Measurements from ENCODE around the gene KRT72. TPM values are rescaled to one million over a fixed set of nuclear protein-coding genes. Genes with fewer than 3 reads are reported as not detected.
"Not testable (repeated sequence)": the region's sequence is repeated elsewhere in the genome, so short reads cannot be mapped to it uniquely, and the experiment has no call there.

Gene KRT72
- total and polyA plus RNA-seq, 5 donors from 2014 or later, result 0.13 to 1.3 TPM; not detected in 3

DNA sequence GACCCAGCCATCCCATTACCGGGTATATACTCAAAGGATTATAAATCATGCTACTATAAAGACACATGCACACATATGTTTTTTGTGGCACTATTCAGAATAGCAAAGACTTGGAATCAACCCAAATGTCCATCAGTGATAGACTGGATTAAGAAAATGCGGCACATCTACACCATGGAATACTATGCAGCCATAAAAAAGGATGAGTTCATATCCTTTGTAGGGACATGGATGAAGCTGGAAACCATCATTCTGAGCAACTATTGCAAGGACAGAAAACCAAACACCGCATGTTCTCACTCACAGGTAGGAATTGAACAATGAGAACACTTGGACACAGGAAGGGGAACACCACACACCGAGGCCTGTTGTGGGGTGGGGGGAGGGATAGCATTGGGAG is 7.0 kb downstream of the KRT72 start:
- not testable (repeated sequence) for H3K4me3 Mint-ChIP-seq; H3K27ac ChIP-seq (ENCODE audit: insufficient read depth, low read length, poor library complexity, severe bottlenecking); H3K36me3 ChIP-seq (ENCODE audit: control insufficient read depth, insufficient read depth, low read length); ATAC-seq (ENCODE audit: low read depth in 2 of 2); H3K4me3 ChIP-seq (ENCODE audit: low read depth, low read length); H3K9me3 Mint-ChIP-seq; H3K4me1 ChIP-seq (ENCODE audit: control insufficient read depth, insufficient read depth, low read length, poor library complexity, severe bottlenecking); H3K27me3 ChIP-seq (ENCODE audit: control insufficient read depth, insufficient read depth, low read length); H3K9me3 ChIP-seq (ENCODE audit: control insufficient read depth in 2 of 2, low read length in 2 of 2); H3K27ac Mint-ChIP-seq; H3K36me3 Mint-ChIP-seq; DNase-seq; H3K4me1 Mint-ChIP-seq
- peaks cover 19% of the 10 kb centered on the region for H3K27me3 Mint-ChIP-seq

DNA sequence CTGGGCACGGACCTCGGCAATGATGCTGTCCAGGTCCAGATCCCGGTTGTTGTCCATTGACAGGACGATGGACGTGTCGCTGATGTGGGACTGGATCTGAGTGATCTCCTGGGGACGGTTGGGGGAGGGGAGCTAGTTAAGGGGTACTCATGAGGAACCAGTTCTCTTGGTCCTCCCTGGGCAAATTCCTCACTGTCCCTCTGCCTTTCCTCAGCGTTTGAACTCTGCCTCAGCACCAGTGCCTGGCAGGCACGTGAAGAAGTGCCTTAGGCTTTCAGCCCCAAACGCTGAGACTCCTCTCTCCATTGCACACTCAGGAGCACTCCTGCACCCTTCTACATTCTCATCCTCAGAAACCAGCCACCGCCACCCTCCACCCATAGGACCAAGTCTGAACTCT is 9.7 kb downstream of the KRT72 start:
- Histone ChIP-seq H3K27me3 (ENCODE audit: control insufficient read depth, insufficient read depth, low read length) (peaks cover 3% of the 10 kb centered on the region), H3K36me3 (ENCODE audit: control insufficient read depth, insufficient read depth, low read length) (no peaks in the 10 kb centered on the region), H3K9me3 (ENCODE audit: control insufficient read depth in 2 of 2, low read length in 2 of 2) (no peaks in the 10 kb centered on the region), H3K4me1 (ENCODE audit: control insufficient read depth, insufficient read depth, low read length, poor library complexity, severe bottlenecking) (no peaks in the 10 kb centered on the region), H3K27ac (ENCODE audit: insufficient read depth, low read length, poor library complexity, severe bottlenecking) (no peak overlapping the region), H3K4me3 (ENCODE audit: low read depth, low read length) (no peak overlapping the region)
- Mint-ChIP-seq H3K4me3 (no peak overlapping the region), H3K27me3 (peaks cover 13% of the 10 kb centered on the region), H3K9me3 (no peaks in the 10 kb centered on the region), H3K36me3 (no peaks in the 10 kb centered on the region), H3K4me1 (peaks cover 0 to 2% (median under 1%) of the 10 kb centered on the region in 4 donors), H3K27ac (no peak overlapping the region)
- DNase-seq (no peak), ATAC-seq (ENCODE audit: low read depth in 2 of 2) (no peak)

DNA sequence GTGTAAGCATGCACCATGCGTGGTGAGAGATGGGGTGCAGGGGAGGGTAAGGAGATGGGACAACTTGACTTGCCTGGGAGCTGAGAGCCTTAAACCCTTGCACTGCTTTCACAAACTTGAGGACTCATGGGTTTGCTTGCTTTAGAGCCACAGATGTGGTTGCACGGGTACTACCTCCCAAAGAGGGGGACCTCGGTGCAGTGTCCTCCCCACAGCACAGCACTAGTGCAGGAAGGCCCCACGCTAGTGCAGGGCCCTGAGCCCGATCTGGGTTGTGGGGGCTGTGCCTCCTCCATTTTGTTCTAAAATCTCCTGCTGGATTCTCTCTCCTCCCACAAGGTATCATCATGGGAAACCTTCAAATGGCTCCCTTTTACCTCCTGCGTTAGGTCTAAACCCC is 11.2 kb downstream of the KRT72 start:
- peaks cover 0 to 15% (median 2%) of the 10 kb centered on the region in 4 donors for H3K4me1 Mint-ChIP-seq
- ATAC-seq (ENCODE audit: low read depth in 2 of 2) (no peak), DNase-seq (no peak)
- no peaks in the 10 kb centered on the region for H3K9me3 Mint-ChIP-seq
- H3K9me3 ChIP-seq (ENCODE audit: control insufficient read depth in 2 of 2, low read length in 2 of 2), result no peaks in the 10 kb centered on the region
- no peaks in the 10 kb centered on the region for H3K36me3 ChIP-seq (ENCODE audit: control insufficient read depth, insufficient read depth, low read length)
- H3K27ac ChIP-seq (ENCODE audit: insufficient read depth, low read length, poor library complexity, severe bottlenecking), result no peak overlapping the region
- peaks cover 3% of the 10 kb centered on the region for H3K27me3 ChIP-seq (ENCODE audit: control insufficient read depth, insufficient read depth, low read length)
- no peaks in the 10 kb centered on the region for H3K36me3 Mint-ChIP-seq
- H3K4me3 Mint-ChIP-seq, result no peak overlapping the region
- H3K27me3 Mint-ChIP-seq, result peaks cover 13% of the 10 kb centered on the region
- peak overlapping the region in 2 of 3 donors; percentile 5 to 49 for H3K27ac Mint-ChIP-seq
- no peaks in the 10 kb centered on the region for H3K4me1 ChIP-seq (ENCODE audit: control insufficient read depth, insufficient read depth, low read length, poor library complexity, severe bottlenecking)
- no peak overlapping the region for H3K4me3 ChIP-seq (ENCODE audit: low read depth, low read length)

DNA sequence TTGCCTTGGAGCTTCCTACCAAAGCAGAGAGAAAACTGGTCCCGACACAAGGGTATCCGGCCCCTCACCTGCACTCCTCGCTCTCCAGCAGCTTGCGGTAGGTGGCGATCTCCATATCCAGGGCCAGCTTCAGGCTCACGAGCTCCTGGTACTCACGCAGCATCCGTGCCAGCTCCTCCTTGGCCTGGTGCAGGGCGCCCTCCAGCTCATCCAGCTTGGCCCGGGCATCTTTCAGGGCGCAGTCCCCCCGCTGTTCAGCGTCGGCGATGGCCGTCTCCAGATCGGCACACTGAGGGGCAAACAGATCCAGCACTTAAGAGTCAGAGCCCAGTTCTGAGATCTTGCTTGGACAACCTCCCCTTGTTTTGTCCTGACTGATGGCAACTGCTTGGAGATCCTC is 13.7 kb downstream of the KRT72 start:
- Mint-ChIP-seq H3K4me3 (no peak overlapping the region), H3K9me3 (no peaks in the 10 kb centered on the region), H3K27ac (peak overlapping the region in 2 of 3 donors; percentile 13 to 83), H3K36me3 (no peaks in the 10 kb centered on the region), H3K27me3 (peaks cover 6% of the 10 kb centered on the region), H3K4me1 (peaks cover 0 to 20% (median 3%) of the 10 kb centered on the region in 4 donors)
- Histone ChIP-seq H3K4me1 (ENCODE audit: control insufficient read depth, insufficient read depth, low read length, poor library complexity, severe bottlenecking) (no peaks in the 10 kb centered on the region), H3K27me3 (ENCODE audit: control insufficient read depth, insufficient read depth, low read length) (no peaks in the 10 kb centered on the region), H3K27ac (ENCODE audit: insufficient read depth, low read length, poor library complexity, severe bottlenecking) (no peak overlapping the region), H3K36me3 (ENCODE audit: control insufficient read depth, insufficient read depth, low read length) (no peaks in the 10 kb centered on the region), H3K4me3 (ENCODE audit: low read depth, low read length) (no peak overlapping the region), H3K9me3 (ENCODE audit: control insufficient read depth in 2 of 2, low read length in 2 of 2) (no peaks in the 10 kb centered on the region)
- ATAC-seq (ENCODE audit: low read depth in 2 of 2), result no peak
- no peak for DNase-seq

DNA sequence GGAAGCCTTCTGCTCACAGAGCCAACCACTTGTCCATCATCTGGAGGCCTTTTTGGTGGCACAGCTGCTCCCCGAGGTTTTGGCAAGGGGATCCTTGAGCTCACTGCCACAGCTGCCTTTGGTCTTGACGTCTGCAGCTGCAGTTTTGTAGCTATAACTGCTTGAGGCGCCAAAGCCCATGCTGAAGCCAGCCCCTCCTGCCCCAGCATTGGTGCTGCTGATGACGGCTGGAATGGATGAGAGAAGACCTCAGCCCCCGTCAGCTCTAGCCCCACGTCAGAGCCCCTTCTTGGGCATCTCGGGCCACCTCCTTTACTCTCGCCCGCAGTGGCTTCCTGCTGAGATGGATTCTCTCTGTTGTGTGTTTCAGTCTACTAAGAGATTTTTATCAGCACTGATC is 15.3 kb downstream of the KRT72 start:
- H3K27me3 ChIP-seq (ENCODE audit: control insufficient read depth, insufficient read depth, low read length), result no peaks in the 10 kb centered on the region
- H3K4me1 ChIP-seq (ENCODE audit: control insufficient read depth, insufficient read depth, low read length, poor library complexity, severe bottlenecking), result no peaks in the 10 kb centered on the region
- Mint-ChIP-seq H3K4me3 (peak overlapping the region in 1 of 4 donors; percentile 27), H3K9me3 (no peaks in the 10 kb centered on the region), H3K4me1 (peaks cover 0 to 18% (median 3%) of the 10 kb centered on the region in 4 donors), H3K27me3 (peaks cover 4% of the 10 kb centered on the region), H3K36me3 (no peaks in the 10 kb centered on the region), H3K27ac (peak overlapping the region in 2 of 3 donors; percentile 42 to 83)
- ATAC-seq (ENCODE audit: low read depth in 2 of 2) (peak; percentile 14 to 64), DNase-seq (peak; percentile 5 to 79 (median 9))
- no peaks in the 10 kb centered on the region for H3K9me3 ChIP-seq (ENCODE audit: control insufficient read depth in 2 of 2, low read length in 2 of 2)
- no peak overlapping the region for H3K4me3 ChIP-seq (ENCODE audit: low read depth, low read length)
- H3K36me3 ChIP-seq (ENCODE audit: control insufficient read depth, insufficient read depth, low read length), result no peaks in the 10 kb centered on the region
- H3K27ac ChIP-seq (ENCODE audit: insufficient read depth, low read length, poor library complexity, severe bottlenecking), result no peak overlapping the region

DNA sequence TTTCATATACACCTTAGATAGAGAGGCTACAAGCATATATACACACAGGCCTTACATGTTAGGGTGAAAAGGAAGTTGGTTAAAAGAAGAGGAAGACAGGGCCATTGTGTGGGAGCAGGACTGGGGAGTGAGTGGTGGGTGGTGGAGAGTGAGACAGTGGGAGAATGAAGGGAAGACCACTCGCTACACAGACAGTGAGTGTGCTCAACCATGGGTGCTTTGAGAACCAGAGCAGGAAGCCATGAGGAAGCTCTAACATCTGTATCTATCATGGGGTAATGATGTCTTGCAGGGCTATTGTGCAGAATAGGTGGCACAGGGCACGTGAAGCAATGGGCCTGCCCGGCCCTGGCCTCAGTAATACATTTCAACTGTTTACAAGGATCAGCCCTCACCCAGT is 16.2 kb downstream of the KRT72 start:
- Mint-ChIP-seq H3K4me1 (peaks cover 0 to 18% (median 3%) of the 10 kb centered on the region in 4 donors), H3K4me3 (no peak overlapping the region), H3K27ac (peak overlapping the region; percentile 37 to 89 (median 83)), H3K36me3 (no peaks in the 10 kb centered on the region), H3K9me3 (no peaks in the 10 kb centered on the region), H3K27me3 (peaks cover 4% of the 10 kb centered on the region)
- H3K36me3 ChIP-seq (ENCODE audit: control insufficient read depth, insufficient read depth, low read length), result no peaks in the 10 kb centered on the region
- H3K4me3 ChIP-seq (ENCODE audit: low read depth, low read length), result no peak overlapping the region
- no peaks in the 10 kb centered on the region for H3K4me1 ChIP-seq (ENCODE audit: control insufficient read depth, insufficient read depth, low read length, poor library complexity, severe bottlenecking)
- H3K27me3 ChIP-seq (ENCODE audit: control insufficient read depth, insufficient read depth, low read length), result no peaks in the 10 kb centered on the region
- H3K9me3 ChIP-seq (ENCODE audit: control insufficient read depth in 2 of 2, low read length in 2 of 2), result no peaks in the 10 kb centered on the region
- ATAC-seq (ENCODE audit: low read depth in 2 of 2), result no peak
- H3K27ac ChIP-seq (ENCODE audit: insufficient read depth, low read length, poor library complexity, severe bottlenecking), result no peak overlapping the region
- DNase-seq, result no peak

DNA sequence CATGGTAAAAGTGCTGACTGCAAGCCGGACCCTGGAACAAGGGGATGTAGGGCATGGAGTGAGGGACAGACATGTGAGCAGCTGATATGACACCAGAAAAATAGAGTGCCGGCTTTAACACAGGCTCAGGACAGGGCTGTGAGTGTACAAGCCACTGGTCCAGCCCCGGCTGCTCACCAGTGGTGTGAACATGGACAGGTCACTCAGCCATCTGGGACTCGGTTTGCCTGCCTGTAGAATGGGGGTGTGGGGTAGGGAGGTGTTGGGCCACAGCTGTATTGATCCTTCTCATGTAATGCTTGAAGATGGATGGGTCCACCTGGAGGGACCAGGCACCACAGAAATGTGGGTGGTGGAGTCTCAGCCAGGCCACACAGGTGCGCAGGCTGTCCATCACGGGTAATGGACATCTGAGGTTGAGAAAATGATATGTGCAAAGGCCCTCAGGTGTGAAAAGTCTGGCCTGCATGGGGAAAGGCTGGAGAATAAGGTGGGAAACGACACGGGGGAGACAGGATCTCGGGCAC is 17.0 kb downstream of the KRT72 start:
- ATAC-seq (ENCODE audit: low read depth in 2 of 2), result no peak
- no peaks in the 10 kb centered on the region for H3K36me3 ChIP-seq (ENCODE audit: control insufficient read depth, insufficient read depth, low read length)
- no peak overlapping the region for H3K27ac ChIP-seq (ENCODE audit: insufficient read depth, low read length, poor library complexity, severe bottlenecking)
- Mint-ChIP-seq H3K36me3 (no peaks in the 10 kb centered on the region), H3K4me3 (no peak overlapping the region), H3K9me3 (no peaks in the 10 kb centered on the region), H3K27ac (peak overlapping the region in 1 of 3 donors; percentile 83), H3K27me3 (peaks cover 4% of the 10 kb centered on the region), H3K4me1 (peaks cover 0 to 18% (median 3%) of the 10 kb centered on the region in 4 donors)
- no peak overlapping the region for H3K4me3 ChIP-seq (ENCODE audit: low read depth, low read length)
- DNase-seq, result no peak
- H3K27me3 ChIP-seq (ENCODE audit: control insufficient read depth, insufficient read depth, low read length), result no peaks in the 10 kb centered on the region
- H3K9me3 ChIP-seq (ENCODE audit: control insufficient read depth in 2 of 2, low read length in 2 of 2), result no peaks in the 10 kb centered on the region
- no peaks in the 10 kb centered on the region for H3K4me1 ChIP-seq (ENCODE audit: control insufficient read depth, insufficient read depth, low read length, poor library complexity, severe bottlenecking)

DNA sequence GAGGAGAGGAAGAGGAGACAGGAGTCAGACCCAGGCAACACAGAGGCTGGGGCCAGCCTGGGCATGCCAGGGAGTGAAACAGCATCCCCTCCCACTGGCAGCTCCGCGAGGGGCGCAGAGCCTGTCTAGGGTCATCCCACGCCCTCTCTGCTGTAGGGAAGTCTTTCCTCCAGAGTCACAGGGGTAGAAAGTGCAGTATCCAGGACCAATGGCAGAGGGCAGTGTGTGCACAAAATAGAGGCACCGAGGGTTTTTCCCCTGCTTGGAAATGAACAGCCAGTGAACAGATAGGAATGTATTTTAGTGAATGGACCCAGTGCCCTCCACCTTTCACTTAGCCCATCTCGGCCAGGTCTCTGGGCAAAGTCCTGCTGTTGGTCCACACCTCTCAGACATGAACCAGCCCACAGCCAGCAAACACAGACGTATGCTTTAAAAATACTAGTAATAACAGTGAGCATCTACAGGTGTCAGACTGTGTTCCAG is 18.2 kb downstream of the KRT72 start:
- ATAC-seq (ENCODE audit: low read depth in 2 of 2), result peak; percentile 47 to 48
- no peaks in the 10 kb centered on the region for H3K9me3 ChIP-seq (ENCODE audit: control insufficient read depth in 2 of 2, low read length in 2 of 2)
- no peaks in the 10 kb centered on the region for H3K9me3 Mint-ChIP-seq
- no peaks in the 10 kb centered on the region for H3K36me3 ChIP-seq (ENCODE audit: control insufficient read depth, insufficient read depth, low read length)
- no peak overlapping the region for H3K4me3 ChIP-seq (ENCODE audit: low read depth, low read length)
- H3K4me1 Mint-ChIP-seq, result peaks cover 0 to 18% (median 3%) of the 10 kb centered on the region in 4 donors
- peak overlapping the region in 2 of 3 donors; percentile 24 to 63 for H3K27ac Mint-ChIP-seq
- peak in 2 of 3 donors; percentile 43 to 61 for DNase-seq
- H3K27ac ChIP-seq (ENCODE audit: insufficient read depth, low read length, poor library complexity, severe bottlenecking), result no peak overlapping the region
- peaks cover 4% of the 10 kb centered on the region for H3K27me3 Mint-ChIP-seq
- H3K4me1 ChIP-seq (ENCODE audit: control insufficient read depth, insufficient read depth, low read length, poor library complexity, severe bottlenecking), result no peaks in the 10 kb centered on the region
- no peaks in the 10 kb centered on the region for H3K27me3 ChIP-seq (ENCODE audit: control insufficient read depth, insufficient read depth, low read length)
- H3K4me3 Mint-ChIP-seq, result no peak overlapping the region
- H3K36me3 Mint-ChIP-seq, result no peaks in the 10 kb centered on the region
